ENCODE data around the gene PPP1CB. TPM values are rescaled to one million over a fixed set of nuclear protein-coding genes. Genes with fewer than 3 reads are reported as not detected.

Gene PPP1CB
- total RNA-seq, 1 experiment from 2014 or later: 190 TPM

GRCh38 chr2:28716265-28716865 lies 35.3 kb upstream of the PPP1CB start:
- Mint-ChIP-seq H3K36me3 (ENCODE audit: insufficient read depth, unreplicated experiment) (peaks cover 6% of the 10 kb centered on the region), H3K27me3 (ENCODE audit: insufficient read depth, unreplicated experiment) (no peaks in the 10 kb centered on the region), H3K4me3 (ENCODE audit: unreplicated experiment) (no peak overlapping the region), H3K27ac (ENCODE audit: unreplicated experiment) (peak overlapping the region; percentile 9), H3K4me1 (ENCODE audit: low read depth, unreplicated experiment) (peaks cover 29% of the 10 kb centered on the region), H3K9me3 (ENCODE audit: unreplicated experiment) (no peaks in the 10 kb centered on the region)
- ChIA-PET CTCF (interaction anchor here (0.7 kb wide), 1 partner anchor 68 kb away, joined by 3 read pairs; no protein-coding TSS in a partner anchor), POLR2A (interaction anchor here (0.9 kb wide), 1 partner anchor 36 kb away, joined by 4 read pairs; the partner anchor contains the start of gene PPP1CB)
- H3K9me3 ChIP-seq: no peaks in the 10 kb centered on the region
- no TSS peak for BruUV-seq (replicated peaks)
- H3K4me3 ChIP-seq (ENCODE audit: low read depth, low read length): no peak overlapping the region
- intact Hi-C loops (cut with micrococcal nuclease; ENCODE audit: unreplicated experiment): loop anchor here (1.0 to 2.0 kb wide), 3 partner anchors 34 to 122 kb away; partner anchors contain the start of gene PPP1CB
- no peaks in the 10 kb centered on the region for H3K27me3 ChIP-seq (replicated peaks; ENCODE audit: control insufficient read depth, insufficient read depth, low read length)
- peak in 1 of 2 experiments; percentile 43 for DNase-seq
- TF ChIP-seq CTCF (IDR thresholded peaks at IDR 0.05; ENCODE audit: insufficient read depth in 1 of 2, low read depth in 1 of 2, low read length in 1 of 2, severe bottlenecking in 1 of 2, unreplicated experiment in 1 of 2): no peak
- peaks cover 26% of the 10 kb centered on the region for H3K4me1 ChIP-seq
- H3K36me3 ChIP-seq (ENCODE audit: control insufficient read depth, insufficient read depth, low read length): no peaks in the 10 kb centered on the region

- H3K4me3 Mint-ChIP-seq (ENCODE audit: unreplicated experiment): no peak overlapping the region
- CTCF ChIA-PET: interaction anchor here (1.0 kb wide), 1 partner anchor 123 kb away, joined by 3 read pairs; no protein-coding TSS in a partner anchor
- H3K4me3 ChIP-seq (ENCODE audit: low read depth, low read length): no peak overlapping the region
These were observed 34.3 kb upstream of the PPP1CB start for GRCh38 chr2:28717339-28717758.

GRCh38 chr2:28720345-28720744 lies 31.3 kb upstream of the PPP1CB start:
- no peak for DNase-seq
- Mint-ChIP-seq H3K27ac (ENCODE audit: unreplicated experiment) (no peak overlapping the region), H3K9me3 (ENCODE audit: unreplicated experiment) (no peaks in the 10 kb centered on the region), H3K4me3 (ENCODE audit: unreplicated experiment) (no peak overlapping the region), H3K4me1 (ENCODE audit: low read depth, unreplicated experiment) (peaks cover 22% of the 10 kb centered on the region), H3K27me3 (ENCODE audit: insufficient read depth, unreplicated experiment) (no peaks in the 10 kb centered on the region), H3K36me3 (ENCODE audit: insufficient read depth, unreplicated experiment) (peaks cover 6% of the 10 kb centered on the region)
- intact Hi-C loops (cut with micrococcal nuclease; ENCODE audit: unreplicated experiment): loop anchor here (5.0 kb wide), 1 partner anchor 58 kb away; no protein-coding TSS in a partner anchor
- Histone ChIP-seq H3K4me1 (peaks cover 20% of the 10 kb centered on the region), H3K9me3 (no peaks in the 10 kb centered on the region), H3K36me3 (ENCODE audit: control insufficient read depth, insufficient read depth, low read length) (no peaks in the 10 kb centered on the region), H3K4me3 (ENCODE audit: low read depth, low read length) (no peak overlapping the region), H3K27me3 (replicated peaks; ENCODE audit: control insufficient read depth, insufficient read depth, low read length) (no peaks in the 10 kb centered on the region)
- TF ChIP-seq CTCF (IDR thresholded peaks at IDR 0.05; ENCODE audit: insufficient read depth in 1 of 2, low read depth in 1 of 2, low read length in 1 of 2, severe bottlenecking in 1 of 2, unreplicated experiment in 1 of 2): no peak
- POLR2A ChIA-PET: no interaction called here
- CTCF ChIA-PET: no interaction called here
- BruUV-seq (replicated peaks): no TSS peak

More at GRCh38 chr2:28717339-28717758, 34.3 kb upstream of the PPP1CB start:
- Histone ChIP-seq H3K27me3 (replicated peaks; ENCODE audit: control insufficient read depth, insufficient read depth, low read length) (no peaks in the 10 kb centered on the region), H3K9me3 (no peaks in the 10 kb centered on the region), H3K4me1 (peaks cover 20% of the 10 kb centered on the region), H3K36me3 (ENCODE audit: control insufficient read depth, insufficient read depth, low read length) (no peaks in the 10 kb centered on the region)
- peaks cover 29% of the 10 kb centered on the region for H3K4me1 Mint-ChIP-seq (ENCODE audit: low read depth, unreplicated experiment)
- no peaks in the 10 kb centered on the region for H3K9me3 Mint-ChIP-seq (ENCODE audit: unreplicated experiment)
- peak overlapping the region; percentile 70 for H3K27ac Mint-ChIP-seq (ENCODE audit: unreplicated experiment)
- H3K27me3 Mint-ChIP-seq (ENCODE audit: insufficient read depth, unreplicated experiment): no peaks in the 10 kb centered on the region
- peak in 1 of 2 experiments; percentile 7 for DNase-seq
- no peak for TF ChIP-seq CTCF (IDR thresholded peaks at IDR 0.05; ENCODE audit: insufficient read depth in 1 of 2, low read depth in 1 of 2, low read length in 1 of 2, severe bottlenecking in 1 of 2, unreplicated experiment in 1 of 2)
- no TSS peak for BruUV-seq (replicated peaks)
- peaks cover 6% of the 10 kb centered on the region for H3K36me3 Mint-ChIP-seq (ENCODE audit: insufficient read depth, unreplicated experiment)
- intact Hi-C loops (cut with micrococcal nuclease; ENCODE audit: unreplicated experiment): loop anchor here (2.0 kb wide), 2 partner anchors 33 to 35 kb away; partner anchors contain the start of gene PPP1CB
- POLR2A ChIA-PET: interaction anchor here (0.6 to 0.9 kb wide), 2 partner anchors 8 to 35 kb away, joined by 4 read pairs; partner anchors contain the start of gene PPP1CB

All from Caco-2 (cell line).